Stomach (tissue), 9 donors: Measurements from ENCODE around the gene BRD3OS. TPM values are rescaled to one million over a fixed set of nuclear protein-coding genes. Genes with fewer than 3 reads are reported as not detected.
A peak's percentile ranks its signal among the peaks of the same experiment; 100 is the strongest.

Source experiments
- DNase-seq, 2 donors: peaks; one replicate each; pipeline versions ENCODE4 v3.0.0 to v3.0.0-alpha.2; 2013 to 2019
- H3K27ac ChIP-seq, 5 donors: fragments of 200-600 bp in 4 of 5; sonication (generic) in 4 of 5; one replicate each; pipeline ENCODE4 v1.5.1; 2013 to 2019; ENCODE audit warnings: mild to moderate bottlenecking in 1 of 5, moderate library complexity in 1 of 5
- H3K27me3 ChIP-seq, 3 donors: fragments of 200-600 bp; sonication (generic); one replicate each; pipeline ENCODE4 v1.5.1; 2017 to 2019; ENCODE audit warnings: mixed run types in 1 of 3
- H3K36me3 ChIP-seq, 4 donors: fragments of 200-600 bp; sonication (generic); 1 replicate in 3 of 4; 2 replicates in 1 of 4; pipeline ENCODE4 v1.5.1; 2016 to 2019
- H3K4me1 ChIP-seq, 4 donors: fragments of 200-600 bp; sonication (generic); one replicate each; pipeline ENCODE4 v1.5.1; 2016 to 2019
- H3K4me3 ChIP-seq, 4 donors: fragments of 200-600 bp; sonication (generic) in 3 of 4; one replicate each; pipeline ENCODE4 v1.5.1; 2016 to 2019; ENCODE audit warnings: mild to moderate bottlenecking in 1 of 4
- H3K9me3 ChIP-seq, 4 donors: fragments of 200-600 bp; sonication (generic); one replicate each; pipeline ENCODE4 v1.5.1; 2016 to 2019
- CTCF ChIP-seq, 7 experiments: fragments of 450-650 bp in 4 of 7; fragments of 200-600 bp in 3 of 7; sonication (generic) in 3 of 7; IDR thresholded peaks; one replicate each; pipeline ENCODE4 v1.5.1; 2016 to 2019; ENCODE audit warnings: antibody characterized with exemption in 7 of 7, control low read depth in 2 of 7, mild to moderate bottlenecking in 1 of 7
- EP300 ChIP-seq: sonication (generic); formaldehyde crosslinking; IDR thresholded peaks from one replicate; pipeline ENCODE4 v1.6.1; 2017; ENCODE audit warnings: antibody characterized with exemption
- POLR2A ChIP-seq, 4 donors: fragments of 450-650 bp; IDR thresholded peaks; one replicate each; pipeline ENCODE4 v1.6.1; 2016; ENCODE audit warnings: antibody characterized with exemption in 4 of 4, control low read depth in 2 of 4, mild to moderate bottlenecking in 1 of 4, moderate library complexity in 1 of 4
- POLR2AphosphoS5 ChIP-seq, 3 donors: sonication (generic); formaldehyde crosslinking; IDR thresholded peaks; one replicate each; pipeline ENCODE4 v1.6.1; 2016; ENCODE audit warnings: antibody characterized with exemption in 3 of 3
- WGBS, 5 donors: extraction: QIAGEN DNeasy Blood & Tissue Kit in 3 of 5; methylation state at CpG; one replicate each; pipeline versions ENCODE4 v1.1.5 to v1.1.7; 2013 to 2018; 5-methylcytosine and 5-hydroxymethylcytosine counted together
- intact Hi-C: fragments of 100-400 bp; cut with DNase I; formaldehyde crosslinking; loops from one replicate; pipeline ENCODE4 v1.15.1; 2023; ENCODE audit warnings: low total_unique reads
- polyA plus RNA-seq, 3 donors: library from polyadenylated mRNA; stranded (reverse); fragments of 200-250 nt; gene quantifications; one replicate each; pipeline ENCODE4 v1.2.3, GENCODE V29; 2013
- total RNA-seq, 5 donors: library from RNA; depleted of rRNA; stranded (reverse); fragments of >200 nt; gene quantifications; one replicate each; pipeline versions ENCODE4 v1.1.0 to v1.2.3, GENCODE V29; 2014 to 2016
- donor health status: healthy with polysubstance abuse.
- donor health status: Bipolar disorder and iron deficiency.
- donor health status: healthy.

BRD3OS gene
- total and polyA plus RNA-seq, 8 donors = 2.4 to 12.0 (median 6.2) TPM; not detected in 1

GRCh38 chr9:134039386-134040175 lies 14.3 kb downstream of the BRD3OS start:
- H3K4me1 ChIP-seq = peaks cover 0 to 19% (median 15%) of the 10 kb centered on the region in 4 donors
- intact Hi-C loops = no loop called here
- peaks cover 59 to 99% (median 97%) of the 10 kb centered on the region in 4 donors for H3K36me3 ChIP-seq
- H3K9me3 ChIP-seq = no peaks in the 10 kb centered on the region
- TF ChIP-seq EP300 = no peak
- no peak for TF ChIP-seq POLR2A (IDR thresholded peaks at IDR 0.05)
- no peak for TF ChIP-seq CTCF (IDR thresholded peaks at IDR 0.05)
- no peak for TF ChIP-seq POLR2AphosphoS5 (IDR thresholded peaks at IDR 0.05)
- H3K27me3 ChIP-seq = no peaks in the 10 kb centered on the region
- H3K27ac ChIP-seq = no peak overlapping the region
- H3K4me3 ChIP-seq = no peak overlapping the region
- 86 to 94% (median 89%) methylated on average over 15 to 20 of the region's 20 CpGs for WGBS, 5 donors
- no peak for DNase-seq

GRCh38 chr9:134040176-134040565 lies 14.9 kb downstream of the BRD3OS start:
- no peak overlapping the region for H3K4me3 ChIP-seq
- peaks cover 0 to 19% (median 15%) of the 10 kb centered on the region in 4 donors for H3K4me1 ChIP-seq
- no peak overlapping the region for H3K27ac ChIP-seq
- TF ChIP-seq POLR2A (IDR thresholded peaks at IDR 0.05) (no peak), CTCF (IDR thresholded peaks at IDR 0.05) (no peak), POLR2AphosphoS5 (IDR thresholded peaks at IDR 0.05) (no peak), EP300 (no peak)
- no peaks in the 10 kb centered on the region for H3K9me3 ChIP-seq
- 81 to 95% (median 91%) methylated on average over 17 of the region's 17 CpGs for WGBS, 5 donors
- DNase-seq = no peak
- intact Hi-C loops = no loop called here
- peaks cover 59 to 99% (median 97%) of the 10 kb centered on the region in 4 donors for H3K36me3 ChIP-seq
- H3K27me3 ChIP-seq = no peaks in the 10 kb centered on the region

GRCh38 chr9:134040781-134041648 lies 15.7 kb downstream of the BRD3OS start:
- Histone ChIP-seq H3K4me1 (peaks cover 0 to 19% (median 15%) of the 10 kb centered on the region in 4 donors), H3K27ac (no peak overlapping the region), H3K36me3 (peaks cover 60 to 99% (median 97%) of the 10 kb centered on the region in 4 donors), H3K27me3 (no peaks in the 10 kb centered on the region), H3K9me3 (no peaks in the 10 kb centered on the region), H3K4me3 (no peak overlapping the region)
- intact Hi-C loops = no loop called here
- TF ChIP-seq EP300 = no peak
- no peak for TF ChIP-seq POLR2AphosphoS5 (IDR thresholded peaks at IDR 0.05)
- no peak for TF ChIP-seq CTCF (IDR thresholded peaks at IDR 0.05)
- TF ChIP-seq POLR2A (IDR thresholded peaks at IDR 0.05) = no peak
- peak; percentile 55 to 70 for DNase-seq
- 49 to 66% (median 52%) methylated on average over 19 to 21 of the region's 21 CpGs for WGBS, 5 donors

GRCh38 chr9:134041649-134041962 lies 16.3 kb downstream of the BRD3OS start:
- H3K36me3 ChIP-seq = peaks cover 64 to 99% (median 97%) of the 10 kb centered on the region in 4 donors
- 91 to 98% (median 93%) methylated on average over 13 to 16 of the region's 16 CpGs for WGBS, 5 donors
- TF ChIP-seq POLR2A (IDR thresholded peaks at IDR 0.05) (no peak), POLR2AphosphoS5 (IDR thresholded peaks at IDR 0.05) (no peak), CTCF (IDR thresholded peaks at IDR 0.05) (no peak), EP300 (no peak)

More at GRCh38 chr9:134041649-134041962, 16.3 kb downstream of the BRD3OS start:
- no peak overlapping the region for H3K4me3 ChIP-seq
- peaks cover 0 to 19% (median 15%) of the 10 kb centered on the region in 4 donors for H3K4me1 ChIP-seq
- intact Hi-C loops = no loop called here
- DNase-seq = no peak
- H3K27ac ChIP-seq = no peak overlapping the region
- H3K27me3 ChIP-seq = no peaks in the 10 kb centered on the region
- H3K9me3 ChIP-seq = no peaks in the 10 kb centered on the region
